ENCODE results near the gene CUL2. TPM values are rescaled to one million over a fixed set of nuclear protein-coding genes. Genes with fewer than 3 reads are reported as not detected.
A peak's percentile ranks its signal among the peaks of the same experiment; 100 is the strongest.
"Not testable (repeated sequence)": the region's sequence is repeated elsewhere in the genome, so short reads cannot be mapped to it uniquely, and the experiment has no call there.

CUL2 gene
- polyA plus RNA-seq, 10 donors, result 33.6 to 54.5 (median 42.0) TPM

DNA sequence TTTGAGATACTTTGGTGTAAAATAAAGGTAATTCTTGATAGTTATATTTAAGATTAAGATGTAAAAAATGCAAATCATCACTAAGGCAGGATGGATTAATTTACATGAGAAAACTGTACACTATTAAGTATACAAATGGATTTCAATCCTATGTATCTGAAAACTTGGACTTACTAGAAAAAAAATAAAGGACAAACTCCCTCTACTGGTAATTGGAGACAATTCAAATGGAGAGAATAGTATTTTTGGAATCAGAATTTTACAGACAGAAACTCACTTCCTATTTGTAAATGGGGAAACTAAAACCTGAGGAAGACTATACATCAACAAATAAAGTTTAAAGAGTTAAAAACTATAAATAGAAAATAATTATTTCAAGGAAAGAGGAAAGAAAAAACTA is 62.6 kb downstream of the CUL2 start:
- peak in 2 of 3 donors; percentile 15 to 45 for DNase-seq

- no peak for DNase-seq
Measured at GRCh38 chr10:35025916-35026315, 64.2 kb downstream of the CUL2 start.

DNA sequence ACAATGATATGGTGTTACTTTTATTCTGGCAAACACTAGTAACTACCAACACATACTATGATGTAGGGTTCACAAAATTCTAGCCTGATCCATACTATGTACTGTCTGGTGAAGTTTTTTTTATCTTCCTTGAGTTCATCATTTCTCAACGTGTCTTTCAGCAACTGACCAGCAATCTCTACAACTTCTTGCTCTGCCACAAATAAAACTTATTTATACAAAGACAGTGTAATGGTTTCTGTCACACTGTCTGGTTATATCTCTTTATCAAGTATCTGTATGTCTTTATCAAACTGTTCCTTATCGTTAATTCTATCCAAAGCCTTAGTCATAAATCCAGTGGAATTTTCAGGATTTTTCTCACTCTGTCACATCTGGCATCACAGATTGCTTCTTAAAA is 69.7 kb downstream of the CUL2 start:
- no peak for DNase-seq

DNA sequence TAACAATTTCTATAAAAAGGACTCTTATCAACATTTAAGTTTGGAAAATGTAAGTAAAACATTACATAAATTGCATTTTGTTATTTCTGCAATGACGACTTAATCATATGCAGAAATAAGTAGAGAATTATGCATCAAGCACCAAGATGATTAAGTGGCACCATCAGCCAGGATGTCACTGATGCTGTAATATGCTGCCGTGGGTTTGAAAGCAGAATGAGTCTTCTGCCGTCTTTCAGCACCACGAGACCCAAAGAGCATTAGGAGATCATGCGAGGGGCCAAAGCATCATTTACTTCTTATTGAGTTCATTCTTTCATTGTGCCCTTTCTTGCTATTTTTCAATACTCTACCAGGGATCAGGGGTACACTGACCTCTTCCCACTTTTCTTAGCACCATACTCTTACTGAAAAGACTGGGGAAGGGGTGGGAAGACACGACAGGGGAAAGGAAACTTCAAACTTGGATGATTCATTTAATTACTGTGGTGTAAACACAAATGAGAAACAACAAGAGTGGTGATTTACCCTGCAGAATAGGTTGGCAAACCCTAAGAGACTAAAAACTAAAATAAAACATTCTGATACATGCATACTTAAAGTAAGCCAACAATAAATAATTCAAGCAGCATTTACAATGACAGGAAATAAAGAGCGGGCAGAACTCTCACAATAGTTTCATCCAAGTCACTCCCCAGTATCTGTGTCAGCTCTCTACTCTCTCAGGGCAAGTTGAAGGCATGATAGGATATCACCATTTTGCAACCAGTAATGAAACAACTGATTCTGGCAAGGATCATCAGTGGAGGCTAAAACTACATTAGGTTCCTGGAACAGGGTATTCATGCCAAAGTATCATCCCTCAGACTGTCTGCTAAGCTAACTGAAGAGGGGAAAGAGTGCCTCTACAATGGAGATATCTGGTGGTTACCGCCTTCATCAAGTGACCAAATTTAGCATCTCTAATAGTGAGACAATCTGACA is 70.8 kb downstream of the CUL2 start:
- DNase-seq, result no peak

DNA sequence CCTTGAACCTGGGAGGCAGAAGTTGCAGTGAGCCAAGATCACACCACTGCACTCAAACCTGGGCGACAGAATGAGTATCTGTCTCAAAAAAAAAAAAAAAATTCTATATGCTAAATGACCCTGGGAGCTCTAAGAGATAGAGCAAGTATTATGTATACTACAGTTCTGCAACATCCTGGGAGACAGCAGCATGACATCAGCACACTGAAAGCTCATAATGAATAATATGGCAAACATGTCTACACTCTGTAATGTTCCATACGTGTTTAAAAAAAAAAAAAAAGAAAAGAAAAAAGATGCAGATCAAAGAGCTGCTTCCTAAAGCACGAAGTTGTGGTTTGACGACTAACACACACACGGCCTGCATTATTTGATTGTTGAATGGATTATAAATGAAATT is 72.5 kb downstream of the CUL2 start:
- DNase-seq, result no peak

DNA sequence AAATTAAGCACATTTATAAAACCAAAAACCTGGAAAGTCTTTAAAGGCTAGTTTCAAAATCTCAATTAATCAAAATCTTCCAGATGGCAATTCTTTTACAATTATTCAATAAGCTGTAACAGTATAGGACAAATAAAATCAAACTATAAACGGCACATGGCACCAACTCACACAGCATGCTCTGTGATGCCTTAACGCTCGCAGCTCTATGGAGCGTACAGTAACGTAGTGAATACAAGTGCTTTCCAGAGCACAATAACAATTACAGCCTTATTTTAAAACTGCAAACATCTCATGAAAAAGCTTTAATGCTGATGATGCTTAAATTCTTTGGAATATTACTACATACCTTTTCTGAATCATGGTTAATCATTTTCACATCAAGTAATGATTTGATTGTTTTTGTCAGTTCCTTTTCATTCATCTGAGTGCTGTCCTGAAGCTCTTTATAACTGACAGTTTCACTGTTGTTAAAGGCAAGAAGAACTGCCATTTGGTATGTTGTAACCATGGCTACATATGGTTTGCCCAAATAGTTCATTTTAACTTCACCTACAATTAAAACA is 74.2 kb downstream of the CUL2 start:
- DNase-seq, result no peak

GRCh38 chr10:35012781-35013180 is 77.4 kb downstream of the CUL2 start:
- DNase-seq, result no peak

DNA sequence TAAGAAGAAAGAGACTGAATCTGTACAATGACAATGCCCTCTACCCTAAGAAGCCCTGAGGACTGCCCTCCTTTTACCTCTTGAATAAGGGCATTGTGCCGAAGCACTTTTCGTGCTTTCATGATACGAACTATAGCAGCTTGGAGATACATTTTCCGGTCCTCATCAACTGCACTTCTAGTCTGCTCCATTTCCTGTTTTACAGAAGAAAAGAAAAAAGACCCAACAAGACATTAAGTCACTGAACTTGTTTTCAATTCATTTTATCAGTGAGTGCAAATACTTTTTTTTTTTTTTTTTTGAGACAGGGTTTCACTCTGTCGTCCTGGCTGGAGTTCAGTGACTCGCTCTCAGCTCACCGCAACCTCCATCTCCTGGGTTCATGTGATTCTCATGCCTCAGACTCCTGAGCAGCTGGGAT is 78.4 kb downstream of the CUL2 start:
- DNase-seq, result no peak

GRCh38 chr10:35007858-35008301 is 82.3 kb downstream of the CUL2 start:
- no peak for DNase-seq

GRCh38 chr10:35006836-35007235 is 83.3 kb downstream of the CUL2 start:
- DNase-seq, result no peak

- DNase-seq, result peak in 1 of 3 donors; percentile 79
Measured at GRCh38 chr10:35005868-35006267, 84.3 kb downstream of the CUL2 start.

DNA sequence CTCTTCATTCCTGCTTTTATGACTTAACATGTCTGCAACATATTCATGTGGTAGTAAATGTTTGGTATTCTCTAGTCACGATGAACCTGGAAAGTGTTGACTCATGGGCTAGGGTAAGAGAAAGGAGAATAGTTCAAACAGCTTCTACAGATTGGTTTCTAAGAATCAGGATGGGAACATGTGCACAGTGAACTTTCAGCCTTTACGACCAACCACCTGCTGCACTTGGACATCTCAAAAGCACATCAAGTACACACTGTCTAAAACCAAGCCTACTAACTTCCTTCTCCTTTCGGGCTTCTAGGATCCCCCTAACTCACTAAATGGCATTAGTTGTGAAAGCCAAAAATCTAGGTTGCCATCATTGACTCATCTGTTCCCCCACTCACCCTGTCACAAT is 85.5 kb downstream of the CUL2 start:
- no peak for DNase-seq

DNA sequence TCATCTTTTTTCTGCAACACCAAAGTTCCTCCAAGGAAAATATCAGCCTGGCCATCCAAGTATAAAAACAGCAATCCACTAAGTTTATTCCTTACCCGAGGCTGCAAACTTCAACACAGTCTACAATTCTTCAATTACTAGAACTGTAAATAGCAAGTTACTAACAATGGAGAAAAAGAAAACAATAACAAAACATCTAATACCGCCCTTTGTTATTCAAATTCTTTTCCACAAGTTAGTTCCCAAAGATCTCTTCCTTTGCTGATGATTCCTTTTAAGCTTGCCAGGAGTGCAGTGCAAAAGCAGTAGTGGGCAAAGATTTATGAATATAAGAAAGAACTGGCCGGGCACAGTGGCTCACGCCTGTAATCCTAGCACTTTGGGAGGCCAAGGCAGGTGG is 86.2 kb downstream of the CUL2 start:
- no peak for DNase-seq

- DNase-seq, result no peak
Measured at GRCh38 chr10:35000936-35001335, 89.2 kb downstream of the CUL2 start.

GRCh38 chr10:34999532-34999931 is 90.6 kb downstream of the CUL2 start:
- DNase-seq, result no peak

GRCh38 chr10:34998940-34999339 is 91.2 kb downstream of the CUL2 start:
- DNase-seq, result no peak

DNA sequence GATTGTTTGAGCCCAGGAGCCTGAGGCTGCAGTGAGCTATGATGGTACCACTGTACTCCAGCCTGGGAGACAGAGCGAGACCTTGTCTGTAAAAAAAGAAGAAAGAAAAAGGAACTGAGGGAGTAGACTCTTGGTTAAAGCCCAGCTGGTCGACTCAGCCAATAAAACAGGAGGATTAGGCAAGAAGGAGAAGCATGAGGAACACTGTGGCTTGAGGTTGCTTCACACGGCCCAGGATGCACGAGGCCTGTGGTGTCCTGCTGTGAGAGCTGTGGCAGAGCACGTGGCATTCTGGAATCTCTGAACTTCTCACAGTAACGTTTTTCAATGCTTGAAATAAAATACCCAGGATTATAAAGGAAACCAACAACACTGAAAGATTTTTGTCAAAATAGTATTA is 93.3 kb downstream of the CUL2 start:
- DNase-seq, result no peak

- no peak for DNase-seq
Measured at GRCh38 chr10:34995925-34996324, 94.2 kb downstream of the CUL2 start.

- peak; percentile 53 to 63 (median 56) for DNase-seq
Measured at GRCh38 chr10:34994565-34995142, 95.5 kb downstream of the CUL2 start.

GRCh38 chr10:34993782-34994181 is 96.4 kb downstream of the CUL2 start:
- no peak for DNase-seq

- DNase-seq, result not testable (repeated sequence)
Measured at GRCh38 chr10:34991117-34991516, 99.0 kb downstream of the CUL2 start.

DNA sequence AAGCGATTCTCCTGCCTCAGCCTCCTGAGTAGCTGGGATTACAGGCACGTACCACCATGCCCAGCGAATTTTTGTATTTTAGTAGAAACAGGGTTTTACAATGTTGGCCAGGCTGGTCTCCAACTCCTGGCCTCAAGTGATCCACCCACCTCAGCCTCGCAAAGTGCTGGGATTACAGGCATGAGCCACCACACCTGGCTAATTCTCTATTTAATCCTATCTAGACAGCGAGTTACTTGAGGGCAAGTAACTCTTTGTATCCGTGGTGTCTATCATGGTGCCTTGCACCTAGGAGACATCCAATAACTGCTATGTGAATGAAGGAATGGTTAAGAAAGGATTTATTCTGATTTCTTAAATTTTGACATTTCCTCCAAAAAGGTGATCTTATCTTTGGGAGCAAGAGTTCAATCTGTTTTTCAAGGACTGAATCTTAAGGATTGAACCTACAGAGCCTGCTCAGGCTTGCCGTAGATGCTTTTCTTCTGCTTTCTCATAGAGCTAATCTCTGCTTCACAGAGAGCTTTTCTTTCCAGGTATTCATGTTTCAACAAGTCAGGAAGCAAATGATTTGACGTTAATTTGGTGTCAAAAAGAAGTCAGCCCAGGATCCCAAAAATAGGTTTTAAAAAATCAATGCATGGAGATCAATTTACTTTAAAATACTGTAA is 101.6 kb downstream of the CUL2 start:
- DNase-seq, result no peak
